Measurements from ENCODE around the gene SERTAD2. TPM values are rescaled to one million over a fixed set of nuclear protein-coding genes. Genes with fewer than 3 reads are reported as not detected.

The SERTAD2 gene
- total RNA-seq, 1 donor from 2014 or later: 19.1 TPM

GRCh38 chr2:64672708-64673107 lies 19.0 kb upstream of the SERTAD2 start:
- Mint-ChIP-seq H3K27ac (no peak overlapping the region), H3K4me3 (no peak overlapping the region), H3K27me3 (ENCODE audit: insufficient read depth, low read depth) (peaks cover 2% of the 10 kb centered on the region), H3K4me1 (no peaks in the 10 kb centered on the region), H3K36me3 (no peaks in the 10 kb centered on the region), H3K9me3 (no peaks in the 10 kb centered on the region)
- Histone ChIP-seq H3K4me1 (peaks cover 7% of the 10 kb centered on the region), H3K4me3 (no peak overlapping the region), H3K9ac (no peak overlapping the region), H3K27ac (no peak overlapping the region), H3K36me3 (no peaks in the 10 kb centered on the region), H3K79me2 (ENCODE audit: low read depth) (no peaks in the 10 kb centered on the region), H3F3A (ENCODE audit: low read depth) (no peaks in the 10 kb centered on the region), H3K27me3 (no peaks in the 10 kb centered on the region), H3K4me2 (no peak overlapping the region), H4K20me1 (ENCODE audit: low read depth) (no peaks in the 10 kb centered on the region), H3K9me3 (ENCODE audit: low read depth) (no peaks in the 10 kb centered on the region), H2AFZ (replicated peaks) (no peak overlapping the region)
- TF ChIP-seq, protein P1, sequence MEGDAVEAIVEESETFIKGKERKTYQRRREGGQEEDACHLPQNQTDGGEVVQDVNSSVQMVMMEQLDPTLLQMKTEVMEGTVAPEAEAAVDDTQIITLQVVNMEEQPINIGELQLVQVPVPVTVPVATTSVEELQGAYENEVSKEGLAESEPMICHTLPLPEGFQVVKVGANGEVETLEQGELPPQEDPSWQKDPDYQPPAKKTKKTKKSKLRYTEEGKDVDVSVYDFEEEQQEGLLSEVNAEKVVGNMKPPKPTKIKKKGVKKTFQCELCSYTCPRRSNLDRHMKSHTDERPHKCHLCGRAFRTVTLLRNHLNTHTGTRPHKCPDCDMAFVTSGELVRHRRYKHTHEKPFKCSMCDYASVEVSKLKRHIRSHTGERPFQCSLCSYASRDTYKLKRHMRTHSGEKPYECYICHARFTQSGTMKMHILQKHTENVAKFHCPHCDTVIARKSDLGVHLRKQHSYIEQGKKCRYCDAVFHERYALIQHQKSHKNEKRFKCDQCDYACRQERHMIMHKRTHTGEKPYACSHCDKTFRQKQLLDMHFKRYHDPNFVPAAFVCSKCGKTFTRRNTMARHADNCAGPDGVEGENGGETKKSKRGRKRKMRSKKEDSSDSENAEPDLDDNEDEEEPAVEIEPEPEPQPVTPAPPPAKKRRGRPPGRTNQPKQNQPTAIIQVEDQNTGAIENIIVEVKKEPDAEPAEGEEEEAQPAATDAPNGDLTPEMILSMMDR (IDR thresholded peaks at IDR 0.05): no peak
- TF ChIP-seq EZH2phosphoT487 (IDR thresholded peaks at IDR 0.05) (no peak), EZH2 (IDR thresholded peaks at IDR 0.05) (no peak)
- DNase-seq (ENCODE audit: low spot score): no peak

DNA sequence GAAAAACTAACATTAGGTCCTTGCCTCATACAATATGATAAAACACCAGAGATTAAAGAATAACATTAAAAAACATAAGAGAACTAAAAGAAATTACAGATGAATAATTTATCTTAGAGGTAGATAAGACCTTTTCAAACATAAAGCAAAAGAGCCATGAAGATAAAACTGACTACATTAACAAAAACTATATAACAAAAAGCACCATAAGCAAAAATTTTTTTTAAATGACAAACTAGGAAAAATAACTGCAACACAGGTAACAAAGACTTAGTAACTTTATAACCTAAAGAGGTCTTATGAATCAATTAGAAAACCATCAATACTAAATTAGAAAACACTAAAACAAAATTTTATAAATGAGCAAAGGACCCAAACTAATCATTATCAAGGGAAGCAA lies 16.3 kb upstream of the SERTAD2 start:
- H3K27me3 ChIP-seq: no peaks in the 10 kb centered on the region
- Mint-ChIP-seq H3K4me1 (no peaks in the 10 kb centered on the region), H3K36me3 (no peaks in the 10 kb centered on the region), H3K4me3 (no peak overlapping the region), H3K9me3 (no peaks in the 10 kb centered on the region), H3K27me3 (ENCODE audit: insufficient read depth, low read depth) (no peaks in the 10 kb centered on the region), H3K27ac (no peak overlapping the region)
- no peaks in the 10 kb centered on the region for H3K9me3 ChIP-seq (ENCODE audit: low read depth)
- no peaks in the 10 kb centered on the region for H4K20me1 ChIP-seq (ENCODE audit: low read depth)
- no peak for TF ChIP-seq EZH2phosphoT487 (IDR thresholded peaks at IDR 0.05)
- TF ChIP-seq, protein P1 (IDR thresholded peaks at IDR 0.05): no peak
- TF ChIP-seq EZH2 (IDR thresholded peaks at IDR 0.05): no peak
- H3K4me2 ChIP-seq: no peak overlapping the region
- no peak overlapping the region for H3K4me3 ChIP-seq
- H3K4me1 ChIP-seq: peaks cover 14% of the 10 kb centered on the region
- no peak overlapping the region for H2AFZ ChIP-seq (replicated peaks)
- no peaks in the 10 kb centered on the region for H3K36me3 ChIP-seq
- H3K27ac ChIP-seq: no peak overlapping the region
- no peak overlapping the region for H3K9ac ChIP-seq
- no peaks in the 10 kb centered on the region for H3F3A ChIP-seq (ENCODE audit: low read depth)
- H3K79me2 ChIP-seq (ENCODE audit: low read depth): no peaks in the 10 kb centered on the region
- DNase-seq (ENCODE audit: low spot score): no peak

- H3K4me2 ChIP-seq: no peak overlapping the region
- Mint-ChIP-seq H3K9me3 (no peaks in the 10 kb centered on the region), H3K27me3 (ENCODE audit: insufficient read depth, low read depth) (no peaks in the 10 kb centered on the region), H3K4me3 (no peak overlapping the region), H3K4me1 (no peaks in the 10 kb centered on the region), H3K27ac (no peak overlapping the region), H3K36me3 (no peaks in the 10 kb centered on the region)
- no peak overlapping the region for H3K27ac ChIP-seq
- H3K4me3 ChIP-seq: no peak overlapping the region
- no peaks in the 10 kb centered on the region for H3K9me3 ChIP-seq (ENCODE audit: low read depth)
- no peak for DNase-seq (ENCODE audit: low spot score)
- H2AFZ ChIP-seq (replicated peaks): no peak overlapping the region
- H4K20me1 ChIP-seq (ENCODE audit: low read depth): no peaks in the 10 kb centered on the region
- no peaks in the 10 kb centered on the region for H3K36me3 ChIP-seq
- no peak overlapping the region for H3K9ac ChIP-seq
- no peaks in the 10 kb centered on the region for H3K79me2 ChIP-seq (ENCODE audit: low read depth)
- TF ChIP-seq EZH2phosphoT487 (IDR thresholded peaks at IDR 0.05) (no peak), EZH2 (IDR thresholded peaks at IDR 0.05) (no peak)
- TF ChIP-seq, protein P1 (IDR thresholded peaks at IDR 0.05): no peak
- H3K27me3 ChIP-seq: no peaks in the 10 kb centered on the region
- H3F3A ChIP-seq (ENCODE audit: low read depth): no peaks in the 10 kb centered on the region
- peaks cover 14% of the 10 kb centered on the region for H3K4me1 ChIP-seq
Measured at GRCh38 chr2:64669288-64669687, 15.6 kb upstream of the SERTAD2 start.

Data from neural progenitor cell (in vitro differentiated cells).